Measurements from ENCODE around the gene TEX29.

Gene TEX29

DNA sequence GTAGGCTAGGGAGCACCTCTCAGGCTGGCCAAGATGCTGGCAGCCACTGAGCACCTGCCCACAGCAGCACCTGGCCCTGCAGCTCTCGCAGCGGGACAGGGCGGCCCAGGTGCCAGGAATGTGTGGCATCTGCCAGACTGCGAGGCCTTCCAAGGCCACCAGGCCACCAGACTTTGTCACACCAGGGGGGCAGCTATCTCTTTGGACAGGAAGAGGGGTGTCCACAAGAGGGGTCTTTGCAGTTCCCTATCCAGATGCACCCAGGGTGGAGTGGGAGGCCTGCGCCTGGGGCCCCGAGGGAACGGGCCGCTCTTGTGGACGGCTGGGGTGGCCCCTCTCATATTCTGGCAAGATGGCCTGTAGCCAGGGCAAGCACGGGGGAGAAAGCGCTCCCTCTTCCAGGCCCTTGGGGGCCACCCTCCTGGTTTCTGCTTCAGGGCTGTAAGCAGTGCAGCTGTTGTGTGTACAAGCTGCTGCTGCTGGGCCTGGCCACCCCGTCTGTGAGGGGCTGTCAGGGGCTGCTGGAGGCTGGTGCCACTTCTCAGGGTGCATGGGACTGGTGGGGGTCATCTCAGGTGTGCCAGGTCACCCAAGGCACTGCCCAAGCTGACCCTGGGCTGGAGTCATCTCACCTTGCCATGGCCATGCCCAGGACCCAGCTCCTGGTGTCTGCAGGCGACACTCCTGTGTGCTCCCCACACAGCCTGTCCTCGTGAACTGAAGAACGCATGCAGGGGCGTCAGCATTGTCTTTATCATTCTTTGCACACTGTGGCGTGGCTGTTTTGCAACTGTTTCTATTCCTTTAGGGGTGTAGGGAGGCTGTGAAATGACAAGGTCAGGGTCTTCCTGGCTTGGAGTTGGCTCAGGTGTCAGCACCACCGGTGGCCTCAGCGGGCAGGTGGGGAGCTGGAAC lies 1.8 kb downstream of the TEX29 start:
- DNase-seq (ENCODE audit: low read depth in 2 of 2, low spot score in 1 of 2), result no peak

DNA sequence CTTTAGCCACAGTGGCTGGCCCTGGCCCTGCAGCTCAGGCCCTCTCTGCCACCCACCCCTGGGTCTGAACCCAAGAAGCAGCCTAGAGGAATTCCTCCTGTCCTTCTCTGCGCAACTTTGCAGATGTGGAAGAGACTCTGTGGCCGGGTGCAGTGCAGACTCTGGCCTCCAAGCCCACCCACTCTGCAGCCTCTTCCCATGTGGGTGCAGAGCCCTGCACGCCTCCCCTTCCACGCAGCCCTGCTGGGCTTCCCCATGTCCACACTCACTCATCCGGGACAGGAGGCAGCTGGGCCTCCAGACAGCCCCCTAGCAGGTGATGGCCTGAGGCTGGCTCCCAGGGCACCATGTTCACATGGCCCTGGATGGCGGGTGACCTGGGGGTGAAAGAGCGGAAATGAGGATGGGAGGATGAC lies 2.5 kb downstream of the TEX29 start:
- DNase-seq (ENCODE audit: low read depth in 2 of 2, low spot score in 1 of 2), result no peak

DNA sequence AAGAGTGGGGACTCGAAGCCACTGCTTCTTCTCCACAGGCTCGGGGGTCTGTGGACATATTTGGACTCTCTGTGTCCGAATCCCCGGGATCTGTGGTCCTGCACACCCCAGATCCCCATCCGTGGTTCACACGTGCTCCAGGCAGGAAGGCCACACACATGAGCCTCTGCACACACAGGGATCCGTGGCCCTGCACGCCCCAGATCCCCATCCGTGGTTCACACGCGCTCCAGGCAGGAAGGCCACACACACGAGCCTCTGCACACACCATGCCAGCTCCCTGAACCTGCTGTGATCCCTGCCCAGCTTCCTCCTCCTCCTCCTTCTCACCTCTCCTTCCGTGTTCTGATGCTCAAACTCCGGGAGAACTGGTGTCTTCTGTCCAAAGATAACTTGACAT lies 3.1 kb downstream of the TEX29 start:
- no peak for DNase-seq (ENCODE audit: low read depth in 2 of 2, low spot score in 1 of 2)

DNA sequence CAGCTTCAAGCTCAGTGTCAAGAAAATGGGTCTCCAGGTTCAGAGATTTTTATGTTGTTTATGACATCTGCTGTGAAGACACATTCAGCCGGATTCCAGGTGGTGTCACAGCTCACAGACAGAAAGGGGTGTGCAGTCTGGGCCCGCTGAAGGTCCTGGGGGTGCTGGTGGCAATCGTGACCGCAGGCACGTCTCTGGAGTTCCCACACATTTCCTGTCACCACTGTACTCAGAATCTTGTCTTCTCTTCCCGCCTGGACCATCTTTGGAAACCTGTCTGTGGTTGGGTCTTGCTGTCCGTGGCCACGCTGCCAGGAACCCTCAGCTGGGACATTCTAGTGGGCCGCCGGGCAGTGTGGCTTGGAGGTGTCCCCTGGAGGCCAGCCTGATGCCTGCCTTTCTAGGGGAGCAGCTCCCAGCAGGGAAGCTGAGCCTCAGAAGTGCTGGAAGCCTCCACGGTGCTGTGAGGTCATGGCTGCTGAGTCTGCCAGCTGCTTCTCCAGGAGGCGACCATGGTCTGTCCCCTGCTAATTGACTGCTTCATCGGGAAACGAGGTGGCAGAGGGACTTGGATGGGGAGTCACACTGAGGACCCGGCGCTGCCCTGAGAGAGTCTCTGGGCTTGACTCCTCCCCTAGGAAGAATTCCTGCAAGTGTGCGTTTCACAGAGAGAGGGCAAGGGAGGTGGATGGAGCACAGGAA lies 3.7 kb downstream of the TEX29 start:
- no peak for DNase-seq (ENCODE audit: low read depth in 2 of 2, low spot score in 1 of 2)

DNA sequence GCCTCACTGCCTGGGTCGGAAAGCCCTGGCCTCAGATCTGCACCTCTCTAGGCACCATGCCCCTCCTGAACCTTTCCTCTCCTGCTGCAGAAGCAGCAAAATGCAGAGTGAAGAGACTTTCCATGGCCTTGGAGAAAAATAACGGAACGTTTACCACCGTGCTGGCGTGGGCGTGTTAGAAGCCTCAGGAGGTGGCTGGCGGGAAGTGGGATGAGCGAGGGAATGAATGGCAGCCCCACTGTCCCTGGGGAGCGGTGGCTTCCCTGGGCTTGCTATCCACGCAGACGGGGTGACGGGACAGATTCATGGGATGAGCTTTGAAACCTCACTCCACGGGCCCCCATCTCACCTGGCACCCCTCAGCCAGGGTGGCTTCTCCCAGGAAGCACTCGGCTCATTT lies 4.3 kb downstream of the TEX29 start:
- DNase-seq (ENCODE audit: low read depth in 2 of 2, low spot score in 1 of 2), result no peak

DNA sequence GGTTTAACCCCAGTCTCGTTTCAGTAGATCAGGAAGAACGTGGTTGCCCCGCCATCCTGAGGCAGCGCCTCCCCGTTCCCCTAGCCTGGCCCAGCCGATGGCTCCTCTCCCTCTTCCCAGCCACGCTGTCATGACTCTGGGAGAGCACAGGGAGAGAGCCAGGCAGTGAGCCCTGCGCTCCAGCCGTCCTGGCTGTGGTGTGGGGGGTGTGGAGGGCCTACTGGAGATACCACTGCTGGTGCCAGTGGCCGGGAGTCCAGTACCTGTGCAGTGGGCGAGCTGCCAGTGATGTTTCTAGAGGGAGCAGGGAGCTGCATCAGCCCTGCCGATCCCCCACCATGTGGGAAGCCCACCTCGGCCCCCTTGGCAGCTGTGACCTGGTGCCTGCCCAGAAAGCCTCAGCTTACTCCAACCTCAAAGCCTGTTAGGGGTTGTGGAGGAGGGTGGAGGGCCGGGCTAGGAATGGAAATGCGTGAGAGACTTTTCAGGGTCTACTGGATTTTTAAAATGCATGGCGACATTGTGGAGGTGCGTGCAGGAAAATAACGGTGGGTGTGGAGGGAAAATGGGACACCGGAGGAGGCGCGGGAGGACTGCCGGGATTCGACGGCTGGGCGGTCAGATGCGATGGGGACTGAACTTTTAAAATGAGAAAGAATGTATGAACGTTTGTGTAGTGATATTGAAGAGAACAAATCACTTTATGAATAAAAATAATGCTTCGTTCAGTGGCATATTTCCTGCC lies 4.9 kb downstream of the TEX29 start:
- no peak for DNase-seq (ENCODE audit: low read depth in 2 of 2, low spot score in 1 of 2)

DNA sequence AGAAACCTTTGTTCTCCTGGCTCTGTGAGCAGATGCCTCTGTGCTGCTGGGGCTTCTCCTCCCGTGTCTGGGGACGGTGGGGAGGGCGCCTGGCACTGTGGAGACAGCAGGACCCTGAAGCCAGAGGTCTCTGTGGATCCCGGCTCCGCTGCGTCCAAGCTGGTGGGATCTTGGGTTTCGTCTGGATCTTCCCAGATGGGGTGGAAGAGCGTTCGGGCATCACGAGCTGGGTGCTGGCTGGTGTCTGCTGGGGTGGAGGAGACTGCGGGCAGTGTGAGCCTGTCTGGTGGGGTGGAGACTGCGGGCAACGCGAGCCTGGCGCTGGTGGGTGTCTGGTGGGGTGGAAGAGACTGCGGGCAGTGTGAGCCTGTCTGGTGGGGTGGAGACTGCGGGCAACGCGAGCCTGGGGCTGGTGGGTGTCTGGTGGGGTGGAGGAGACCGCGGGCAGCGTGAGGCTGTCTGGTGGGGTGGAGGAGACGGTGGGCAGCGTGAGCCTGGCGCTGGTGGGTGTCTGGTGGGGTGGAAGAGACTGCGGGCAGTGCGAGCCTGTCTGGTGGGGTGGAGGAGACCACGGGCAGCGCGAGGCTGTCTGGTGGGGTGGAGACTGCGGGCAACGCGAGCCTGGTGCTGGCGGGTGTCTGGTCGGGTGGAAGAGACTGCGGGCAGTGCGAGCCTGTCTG lies 5.6 kb downstream of the TEX29 start:
- no peak for DNase-seq (ENCODE audit: low read depth in 2 of 2, low spot score in 1 of 2)

DNA sequence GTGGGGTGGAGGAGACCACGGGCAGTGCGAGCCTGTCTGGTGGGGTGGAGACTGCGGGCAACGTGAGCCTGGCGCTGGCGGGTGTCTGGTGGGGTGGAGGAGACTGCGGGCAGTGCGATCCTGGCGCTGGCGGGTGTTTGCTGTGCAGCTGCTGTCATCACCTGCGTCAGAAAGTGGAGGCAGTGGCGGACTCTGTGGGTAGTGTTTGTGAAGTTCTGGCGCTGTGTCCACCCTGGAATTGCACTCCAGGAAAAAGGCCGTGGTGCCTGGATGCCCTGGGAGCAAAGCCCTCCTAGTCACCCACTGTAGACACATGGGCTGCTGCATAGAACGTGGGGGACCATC lies 6.2 kb downstream of the TEX29 start:
- DNase-seq (ENCODE audit: low read depth in 2 of 2, low spot score in 1 of 2), result no peak

DNA sequence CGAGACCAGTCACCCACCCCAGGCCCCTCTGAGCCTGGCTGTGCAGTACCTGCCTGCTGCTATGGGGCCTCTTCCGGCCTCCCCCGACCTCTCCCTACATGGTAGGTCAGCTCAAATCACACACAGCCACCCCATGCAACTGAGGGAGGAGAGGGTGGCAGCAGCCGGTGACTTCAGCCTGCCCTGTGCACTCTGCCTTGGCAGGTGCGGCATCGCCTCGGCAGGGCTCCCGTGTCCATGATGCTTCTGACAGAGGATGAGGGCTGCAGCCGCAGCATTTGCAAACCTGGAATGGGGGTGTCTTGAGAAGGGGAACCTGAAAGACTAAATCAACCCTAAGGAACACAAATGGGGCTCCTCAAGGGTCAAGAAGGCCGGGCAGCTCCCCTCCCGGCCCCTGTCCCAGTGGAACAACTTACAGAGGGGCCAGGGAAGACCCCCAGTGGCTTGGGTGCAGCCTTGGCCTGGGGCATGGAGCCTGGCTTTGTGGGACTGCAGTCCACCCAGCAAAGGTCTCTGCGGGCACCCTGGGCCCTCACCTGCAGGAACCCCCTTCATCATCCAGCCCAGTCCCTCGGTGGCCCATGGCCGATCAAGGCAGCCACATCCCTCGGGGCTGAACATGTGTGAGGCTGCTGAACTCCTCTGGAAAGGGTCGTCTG lies 6.7 kb downstream of the TEX29 start:
- no peak for DNase-seq (ENCODE audit: low read depth in 2 of 2, low spot score in 1 of 2)

DNA sequence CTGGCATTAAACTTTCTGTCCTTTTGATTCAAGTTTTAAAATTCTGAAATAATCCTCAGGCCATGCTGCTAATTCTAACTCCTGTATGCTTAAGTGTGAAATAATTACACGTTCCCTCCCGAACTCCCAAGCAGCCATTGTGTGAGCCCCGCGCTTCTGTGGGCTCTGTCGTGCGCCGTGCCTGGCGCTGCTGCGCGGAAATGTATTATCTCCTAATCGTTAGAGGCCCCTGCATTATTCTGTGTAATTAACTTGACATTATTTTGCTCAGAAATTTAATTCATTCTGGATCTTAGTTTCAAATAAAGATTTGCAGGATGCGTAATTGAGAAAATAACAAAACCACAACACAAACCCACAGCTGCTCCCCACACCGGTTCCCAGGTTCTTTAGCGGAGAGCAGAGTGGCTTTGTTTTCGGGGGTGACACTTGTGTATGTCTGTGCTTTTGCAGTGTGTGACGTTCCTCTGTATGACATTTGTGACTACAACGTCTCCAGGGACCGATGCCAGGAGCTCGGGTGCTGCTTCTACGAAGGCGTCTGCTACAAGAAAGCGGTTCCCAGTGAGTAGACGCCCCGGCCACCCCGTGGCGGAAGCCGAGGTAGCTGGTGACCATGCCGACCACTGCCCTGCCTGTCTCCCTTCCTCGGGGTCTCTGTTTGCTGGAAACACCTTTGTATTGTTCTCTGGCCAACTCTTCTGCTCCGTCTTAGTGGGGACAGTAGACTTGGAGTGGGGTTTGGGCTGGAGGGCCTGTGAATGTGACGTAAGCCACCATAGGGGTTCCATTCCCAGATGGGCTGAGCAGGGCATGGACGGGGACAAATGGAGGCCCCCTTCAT lies 7.5 kb downstream of the TEX29 start:
- DNase-seq (ENCODE audit: low read depth in 2 of 2, low spot score in 1 of 2), result no peak

DNA sequence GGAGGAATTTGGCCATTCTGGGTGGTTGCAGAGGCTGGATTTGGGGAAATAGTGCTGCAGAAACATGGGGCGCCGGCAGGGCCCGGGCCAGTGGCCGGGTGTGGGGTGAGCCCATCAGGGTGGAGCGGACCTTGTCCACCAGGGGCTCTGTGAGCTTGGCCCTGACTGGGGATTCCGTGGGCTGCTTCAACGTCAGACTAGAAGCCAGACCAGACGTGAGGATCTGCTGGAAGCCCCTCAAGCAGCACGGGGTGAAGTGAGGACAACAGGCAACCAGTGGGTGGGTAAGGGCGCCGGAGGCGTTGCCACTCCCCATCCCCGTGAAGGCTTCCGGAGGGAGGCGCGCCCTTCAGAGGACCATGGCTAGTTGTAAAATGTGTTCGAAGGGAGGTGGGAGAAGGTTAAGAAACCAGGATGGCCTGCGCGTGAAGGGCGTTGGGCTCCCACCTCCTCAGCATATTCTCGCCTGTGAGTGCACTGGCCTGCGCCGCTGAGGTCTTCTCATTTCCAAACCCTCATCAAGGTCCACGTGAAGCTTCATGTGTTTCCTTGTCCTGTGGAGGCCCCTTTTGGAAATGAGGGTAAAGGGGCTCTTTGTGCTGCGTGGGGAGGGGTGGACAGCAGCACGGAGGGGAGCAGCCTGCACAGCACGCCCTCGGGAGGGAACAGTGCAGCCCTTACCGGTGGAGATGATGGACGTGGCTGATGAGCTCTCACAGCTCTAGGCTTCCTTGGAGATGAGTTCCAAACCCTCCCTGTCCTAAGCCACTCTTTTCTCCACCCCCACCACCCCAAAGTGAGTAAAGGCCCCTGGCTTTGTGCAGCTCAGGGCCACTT lies 8.3 kb downstream of the TEX29 start:
- DNase-seq (ENCODE audit: low read depth in 2 of 2, low spot score in 1 of 2), result no peak

DNA sequence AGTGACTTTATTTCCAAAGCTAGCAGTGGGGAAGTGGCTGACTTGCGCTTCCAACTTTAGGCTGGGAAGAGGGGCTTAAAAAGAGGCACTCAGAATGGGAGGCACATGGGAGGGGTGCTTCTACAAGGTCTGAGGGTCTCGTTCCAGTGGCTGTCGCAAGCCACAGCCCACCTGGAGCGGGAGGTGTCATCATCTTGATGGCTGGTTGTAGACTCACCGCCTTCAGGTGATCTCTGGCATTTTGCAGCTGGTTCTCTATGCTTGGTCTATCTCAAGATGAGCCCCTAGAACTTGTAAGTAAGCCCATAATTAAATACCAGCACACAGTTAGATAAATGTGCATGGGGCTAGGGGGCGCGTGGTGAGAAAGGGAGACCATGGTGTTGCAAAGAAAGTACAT lies 9.2 kb downstream of the TEX29 start:
- no peak for DNase-seq (ENCODE audit: low read depth in 2 of 2, low spot score in 1 of 2)

DNA sequence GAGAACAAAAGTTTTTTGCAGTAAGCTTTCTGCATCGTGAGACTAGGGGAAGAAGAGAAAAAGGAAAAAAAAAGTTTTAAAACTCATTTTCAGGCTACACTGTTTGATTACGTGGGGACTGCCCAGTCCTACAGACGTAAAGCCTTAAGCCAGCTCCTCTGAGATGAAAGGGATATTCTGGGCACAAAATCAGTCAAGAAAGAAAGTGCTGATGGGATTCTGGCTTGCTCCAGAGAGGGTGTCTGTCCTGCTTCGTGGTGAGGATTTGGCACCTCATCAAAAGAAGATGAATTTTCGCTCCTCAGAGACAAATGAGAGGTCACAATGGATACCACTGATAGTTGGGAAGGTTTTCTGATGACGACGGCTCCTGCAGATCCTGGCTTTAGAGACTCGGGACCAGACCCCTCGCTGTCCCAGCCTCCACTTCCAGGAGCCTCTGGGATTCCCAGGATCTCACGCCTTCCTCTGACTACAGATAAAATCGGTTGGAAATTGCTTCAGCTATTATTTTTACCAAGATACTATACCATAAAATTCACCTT lies 9.7 kb downstream of the TEX29 start:
- DNase-seq (ENCODE audit: low read depth in 2 of 2, low spot score in 1 of 2), result no peak

DNA sequence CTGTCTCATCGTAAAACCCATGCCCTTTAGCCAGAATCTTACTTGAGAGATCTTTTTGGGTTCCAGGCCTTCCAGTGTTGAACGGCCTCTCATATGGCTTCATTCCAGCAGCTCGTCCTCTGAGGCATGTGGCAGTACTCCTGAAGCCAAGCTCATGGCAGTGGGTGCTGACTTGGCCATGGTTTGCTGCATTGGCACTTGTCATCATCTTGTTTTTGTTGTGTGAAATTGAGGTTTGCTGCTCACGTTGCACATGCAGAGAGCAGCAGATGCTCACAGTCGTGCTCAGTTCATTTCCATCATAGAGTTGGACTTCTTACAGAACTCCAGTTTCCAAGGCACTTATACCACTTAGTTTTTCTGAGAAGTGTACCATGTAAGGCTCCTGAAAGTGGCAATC lies 14.9 kb downstream of the TEX29 start:
- DNase-seq (ENCODE audit: low read depth in 2 of 2, low spot score in 1 of 2), result no peak

DNA sequence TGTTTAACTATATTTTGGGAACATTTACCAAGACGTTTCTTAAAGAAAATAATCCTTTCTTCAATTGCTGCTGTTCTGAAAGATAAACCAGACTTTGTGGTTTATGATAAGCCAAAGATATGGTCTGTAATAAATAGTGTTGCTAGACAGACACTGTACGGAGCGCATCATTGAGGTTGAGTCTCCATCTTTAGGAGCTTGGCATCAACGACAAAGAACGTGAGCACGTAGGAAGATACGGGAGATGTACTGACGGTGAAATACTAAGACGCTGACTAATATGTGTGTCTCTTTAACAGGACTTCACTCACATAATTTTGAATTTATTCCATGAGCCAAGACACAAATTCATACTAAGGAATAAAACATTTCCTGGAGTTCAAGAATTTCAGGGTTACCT lies 16.2 kb downstream of the TEX29 start:
- no peak for DNase-seq (ENCODE audit: low read depth in 2 of 2, low spot score in 1 of 2)

DNA sequence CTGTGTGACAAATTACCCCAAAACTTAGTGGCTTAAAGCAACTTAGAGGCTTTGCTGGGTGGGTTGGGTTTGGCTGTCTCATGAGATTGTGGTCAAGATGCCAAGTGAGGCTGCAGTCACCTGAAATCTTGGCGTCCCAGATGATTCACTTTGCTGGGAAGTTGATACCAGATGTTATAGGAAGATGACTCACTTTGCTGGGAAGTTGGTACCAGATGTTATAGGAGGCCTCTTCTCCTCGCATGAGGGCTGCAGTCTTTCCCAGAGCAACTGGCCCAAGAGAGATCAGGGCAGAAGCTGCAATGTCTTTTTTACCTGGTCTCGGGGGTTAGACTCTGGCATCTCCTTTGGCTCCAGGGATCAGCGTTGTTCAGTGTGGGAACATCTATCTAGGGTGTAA lies 16.8 kb downstream of the TEX29 start:
- DNase-seq (ENCODE audit: low read depth in 2 of 2, low spot score in 1 of 2), result no peak

DNA sequence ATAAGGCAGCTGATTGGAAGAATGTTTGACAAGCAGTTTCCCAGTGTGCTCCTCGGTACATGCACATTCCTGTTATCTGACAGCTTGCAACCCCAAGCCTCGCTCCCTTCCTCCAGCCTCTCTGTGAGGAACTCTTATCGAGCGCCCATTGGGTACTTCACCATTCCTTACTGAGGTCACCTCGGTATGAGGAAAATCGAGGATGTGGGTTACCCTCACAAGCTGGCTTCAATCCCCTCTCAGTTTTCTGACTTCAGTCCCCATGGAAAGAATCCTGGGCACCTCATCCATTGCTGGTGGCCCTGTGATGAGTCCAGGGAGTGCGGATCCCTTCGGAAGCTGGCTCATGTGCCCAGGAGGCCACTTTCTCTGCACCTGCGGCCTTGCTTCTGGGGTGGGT lies 17.3 kb downstream of the TEX29 start:
- DNase-seq (ENCODE audit: low read depth in 2 of 2, low spot score in 1 of 2), result no peak

DNA sequence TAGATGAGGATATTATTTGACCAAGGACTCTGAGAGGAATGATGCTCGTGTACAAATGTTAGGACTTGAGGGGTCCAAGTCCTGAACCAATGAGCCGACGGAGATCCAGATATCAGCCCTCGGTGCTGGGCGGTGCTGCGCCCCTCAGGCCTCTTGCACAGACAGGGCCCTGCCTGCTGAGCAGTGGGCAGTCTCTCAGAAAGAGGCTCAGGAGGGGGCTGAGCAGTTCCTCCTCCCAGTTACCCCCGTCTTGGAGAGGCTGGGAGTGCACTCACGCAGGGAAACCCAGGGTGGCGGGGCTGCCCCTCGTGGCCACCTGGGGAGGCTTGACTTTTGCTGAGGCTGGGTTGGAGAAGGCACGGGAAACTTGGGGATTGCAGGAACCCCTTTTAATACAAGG lies 18.4 kb downstream of the TEX29 start:
- no peak for DNase-seq (ENCODE audit: low read depth in 2 of 2, low spot score in 1 of 2)

All from stimulated activated CD8-positive, alpha-beta memory T cell treated with anti-CD3 and anti-CD28 coated beads, Interleukin-4, amount 100 ng/mL, for 4 hours (primary cell).